Adipocyte (in vitro differentiated cells): ENCODE results near the gene ILK.

Experiments
- DNase-seq: peaks from one replicate; pipeline ENCODE4 v3.0.0-alpha.2; 2015; ENCODE audit warnings: low read depth
- H3K27me3 ChIP-seq: replicated peaks from 2 replicates; pipeline ENCODE4 v1.7.0; 2013; ENCODE audit warnings: mild to moderate bottlenecking, low read length, moderate library complexity; ENCODE audit not compliant: control insufficient read depth, insufficient read depth
- H3K36me3 ChIP-seq: 2 replicates; pipeline ENCODE4 v1.7.0; 2013; ENCODE audit warnings: low read length, mild to moderate bottlenecking, moderate library complexity; ENCODE audit not compliant: control insufficient read depth, insufficient read depth, severe bottlenecking
- H3K4me1 ChIP-seq: 2 replicates; pipeline ENCODE4 v1.7.0; 2013; ENCODE audit warnings: mild to moderate bottlenecking, low read length, moderate library complexity; ENCODE audit not compliant: control insufficient read depth, insufficient read depth
- H3K4me3 ChIP-seq: 2 replicates; pipeline ENCODE4 v1.7.0; 2013; ENCODE audit warnings: mild to moderate bottlenecking, low read length, moderate library complexity
- H3K9ac ChIP-seq: 2 replicates; pipeline ENCODE4 v1.7.0; 2013; ENCODE audit warnings: mild to moderate bottlenecking, low read length, moderate library complexity
- H3K9me3 ChIP-seq: 2 replicates; pipeline ENCODE4 v1.7.0; 2013; ENCODE audit warnings: mild to moderate bottlenecking, low read length, moderate library complexity; ENCODE audit not compliant: control insufficient read depth

ILK gene

DNA sequence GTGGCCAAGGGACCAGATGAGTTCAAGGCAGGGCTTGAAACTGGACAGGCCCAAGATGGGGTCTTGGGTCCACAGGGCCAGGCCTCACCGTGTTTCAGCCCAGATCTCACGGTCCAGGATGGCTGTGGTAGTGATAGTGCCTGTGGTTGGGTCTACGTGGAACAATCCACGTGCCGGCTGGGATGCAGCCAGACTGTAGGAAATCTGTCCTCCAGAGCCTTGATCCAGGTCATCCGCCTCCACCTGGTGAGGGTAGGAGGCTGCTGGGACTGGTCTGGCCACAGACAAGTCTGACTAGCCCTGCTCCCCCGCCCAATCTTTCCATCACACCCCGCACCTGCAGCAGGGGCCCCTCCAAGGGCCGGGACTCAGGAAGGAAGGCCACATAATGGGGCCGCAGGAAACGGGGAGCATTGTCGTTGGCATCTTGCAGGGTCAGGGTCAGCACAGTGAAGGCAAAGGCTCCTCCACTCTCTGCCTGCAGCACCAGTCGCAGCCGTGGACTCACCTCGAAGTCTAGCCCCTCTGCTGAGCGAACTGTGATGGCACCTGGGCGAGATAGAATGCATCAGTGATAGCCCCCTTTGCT, 22.4 kb downstream of the ILK start:
- Histone ChIP-seq H3K4me1 (no peaks in the 10 kb centered on the region), H3K27me3 (peaks cover 15% of the 10 kb centered on the region), H3K9me3 (no peaks in the 10 kb centered on the region), H3K4me3 (no peak overlapping the region), H3K9ac (no peak overlapping the region), H3K36me3 (no peaks in the 10 kb centered on the region)
- DNase-seq = no peak

DNA sequence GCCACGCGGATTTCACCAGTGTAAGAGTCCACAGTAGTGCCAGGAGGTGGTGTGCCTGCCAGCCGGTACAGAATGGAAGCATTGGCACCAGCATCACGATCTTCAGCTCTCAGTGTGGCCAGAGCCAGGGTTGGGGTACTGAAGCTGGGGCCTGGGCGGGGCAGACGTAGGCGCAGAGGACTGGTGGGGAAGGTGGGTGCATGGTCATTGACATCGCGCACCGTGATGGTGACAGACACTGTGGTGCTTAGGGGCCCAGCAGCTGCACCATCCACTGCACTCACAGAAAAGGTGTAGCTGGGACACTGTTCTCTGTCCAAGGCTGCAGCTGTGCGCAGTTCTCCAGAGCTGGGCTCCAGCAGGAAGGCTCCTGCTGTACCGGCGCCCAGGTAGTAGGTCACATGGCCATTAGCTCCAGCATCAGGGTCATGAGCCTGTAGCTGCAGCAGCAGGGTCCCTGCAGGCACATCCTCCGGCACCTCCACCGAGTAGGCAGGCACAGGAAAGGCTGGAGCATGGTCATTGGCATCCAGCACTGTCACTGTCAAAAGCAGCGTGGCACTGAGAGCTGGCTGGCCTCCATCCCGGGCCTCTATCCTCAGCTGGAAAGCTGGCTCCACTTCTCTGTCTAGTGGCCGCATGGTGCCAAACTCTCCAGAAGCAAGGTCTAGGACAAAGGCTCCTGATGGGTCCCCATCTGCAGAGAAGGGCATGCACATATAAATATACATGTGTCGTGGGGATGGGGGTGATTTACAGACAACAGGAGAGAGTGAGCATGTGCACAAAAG, 23.6 kb downstream of the ILK start:
- H3K4me3 ChIP-seq = no peak overlapping the region
- no peaks in the 10 kb centered on the region for H3K36me3 ChIP-seq
- peaks cover 15% of the 10 kb centered on the region for H3K27me3 ChIP-seq
- H3K9ac ChIP-seq = no peak overlapping the region
- DNase-seq = no peak
- no peaks in the 10 kb centered on the region for H3K4me1 ChIP-seq
- no peaks in the 10 kb centered on the region for H3K9me3 ChIP-seq

DNA sequence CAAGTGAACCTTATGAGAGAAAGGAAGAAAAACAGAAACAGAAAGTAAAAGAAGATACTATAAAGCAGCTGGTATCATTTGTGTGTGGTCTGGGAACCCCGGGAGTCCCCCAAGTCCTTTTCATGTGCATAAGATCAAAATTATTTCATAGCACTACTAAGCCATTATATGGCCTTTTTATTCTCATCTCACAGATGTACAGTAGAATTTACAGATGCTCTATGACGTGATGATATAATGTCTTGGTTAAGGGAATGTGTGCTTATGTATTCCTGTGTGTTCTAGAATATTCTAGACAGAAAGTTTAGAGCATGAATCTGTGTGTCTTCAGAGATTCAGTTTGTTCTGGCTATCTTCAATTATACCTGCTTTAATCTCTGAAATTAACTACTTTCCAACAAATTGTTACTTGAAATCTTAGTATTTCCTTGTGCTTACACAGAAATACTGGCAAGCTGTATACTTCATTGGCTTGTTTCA, 24.2 kb downstream of the ILK start:
- no peaks in the 10 kb centered on the region for H3K36me3 ChIP-seq
- H3K4me1 ChIP-seq = no peaks in the 10 kb centered on the region

DNA sequence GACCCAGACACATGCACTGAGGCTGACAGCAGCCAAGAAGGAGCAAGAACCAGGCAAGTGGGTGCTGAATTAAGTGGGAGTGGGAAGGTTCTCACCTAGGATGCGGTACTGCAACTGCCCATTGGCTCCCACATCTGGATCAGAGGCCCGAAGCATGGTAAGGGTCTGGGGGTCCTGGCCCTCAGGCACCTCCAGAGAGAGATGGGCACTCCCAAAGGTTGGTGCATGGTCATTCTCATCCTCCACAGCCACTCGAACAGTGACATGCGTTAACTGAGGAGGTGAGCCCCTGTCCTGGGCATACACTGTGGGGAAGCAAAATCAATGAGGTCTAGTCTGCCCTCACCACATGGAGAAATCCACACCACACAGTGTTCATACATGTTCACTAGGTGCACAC, 25.0 kb downstream of the ILK start:
- no peaks in the 10 kb centered on the region for H3K4me1 ChIP-seq
- no peak overlapping the region for H3K4me3 ChIP-seq
- peaks cover 15% of the 10 kb centered on the region for H3K27me3 ChIP-seq
- H3K9me3 ChIP-seq = no peaks in the 10 kb centered on the region
- no peak for DNase-seq
- no peaks in the 10 kb centered on the region for H3K36me3 ChIP-seq
- H3K9ac ChIP-seq = no peak overlapping the region

More for the DNA sequence above, 24.2 kb downstream of the ILK start:
- Histone ChIP-seq H3K4me3 (no peak overlapping the region), H3K9me3 (no peaks in the 10 kb centered on the region), H3K9ac (no peak overlapping the region), H3K27me3 (peaks cover 15% of the 10 kb centered on the region)
- DNase-seq = no peak

DNA sequence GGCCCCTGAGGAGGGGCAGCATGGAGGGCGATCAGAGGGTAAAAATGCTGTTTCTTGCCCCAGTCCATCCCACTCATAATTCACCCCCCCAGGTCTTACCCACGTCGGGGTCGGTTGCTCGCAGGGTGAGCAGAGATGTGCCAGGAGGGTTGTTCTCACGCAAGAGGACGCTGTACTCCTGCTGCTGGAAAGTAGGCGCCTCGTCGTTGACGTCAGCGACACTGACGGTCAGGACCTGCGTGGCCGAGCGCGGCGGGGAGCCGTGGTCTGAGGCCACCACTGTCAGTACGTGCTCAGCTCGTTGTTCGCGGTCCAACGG, 26.0 kb downstream of the ILK start:
- no peak overlapping the region for H3K4me3 ChIP-seq

DNA sequence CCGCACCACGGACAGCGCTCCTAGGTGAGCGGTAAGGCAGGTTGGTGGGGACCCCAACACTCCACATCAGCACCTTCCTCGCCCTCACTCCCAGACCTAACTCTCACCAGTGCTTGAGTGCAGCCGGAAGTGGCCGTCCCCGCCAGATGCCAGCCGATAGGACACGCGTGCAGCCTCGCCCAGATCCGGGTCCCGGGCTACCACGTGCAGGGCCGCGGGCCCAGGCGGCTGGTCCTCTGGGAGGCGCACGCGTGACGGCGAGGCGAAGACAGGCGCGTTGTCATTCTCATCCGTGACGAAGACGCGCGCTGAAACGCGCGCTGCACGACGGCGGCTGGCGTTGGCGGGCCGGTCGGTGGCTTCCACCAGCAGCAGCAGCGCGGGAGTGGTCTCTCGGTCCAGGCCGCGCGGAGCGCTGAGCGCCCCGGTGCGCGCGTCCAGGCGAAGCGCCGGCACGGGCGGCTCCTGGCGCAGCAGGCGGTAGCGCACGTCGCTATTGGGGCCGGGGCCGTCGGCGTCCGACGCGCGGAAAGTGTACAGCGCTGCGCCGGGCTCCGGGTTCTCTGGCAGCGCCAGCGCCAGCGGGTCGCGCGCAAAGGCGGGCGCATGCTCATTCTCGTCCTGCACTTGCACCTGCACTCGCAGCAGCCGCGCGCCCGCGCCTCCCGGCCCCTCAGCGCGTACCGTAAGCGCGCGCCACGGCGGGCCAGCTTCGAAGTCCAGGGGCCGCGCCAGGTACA, 26.5 kb downstream of the ILK start:
- Histone ChIP-seq H3K27me3 (peaks cover 4% of the 10 kb centered on the region), H3K9ac (no peak overlapping the region), H3K4me1 (peaks cover under 1% of the 10 kb centered on the region), H3K4me3 (no peak overlapping the region), H3K36me3 (no peaks in the 10 kb centered on the region), H3K9me3 (no peaks in the 10 kb centered on the region)
- DNase-seq = no peak

More for the DNA sequence above, 26.0 kb downstream of the ILK start:
- no peaks in the 10 kb centered on the region for H3K9me3 ChIP-seq
- H3K27me3 ChIP-seq = peaks cover 9% of the 10 kb centered on the region
- no peak overlapping the region for H3K9ac ChIP-seq
- H3K4me1 ChIP-seq = no peaks in the 10 kb centered on the region
- no peak for DNase-seq
- no peaks in the 10 kb centered on the region for H3K36me3 ChIP-seq

DNA sequence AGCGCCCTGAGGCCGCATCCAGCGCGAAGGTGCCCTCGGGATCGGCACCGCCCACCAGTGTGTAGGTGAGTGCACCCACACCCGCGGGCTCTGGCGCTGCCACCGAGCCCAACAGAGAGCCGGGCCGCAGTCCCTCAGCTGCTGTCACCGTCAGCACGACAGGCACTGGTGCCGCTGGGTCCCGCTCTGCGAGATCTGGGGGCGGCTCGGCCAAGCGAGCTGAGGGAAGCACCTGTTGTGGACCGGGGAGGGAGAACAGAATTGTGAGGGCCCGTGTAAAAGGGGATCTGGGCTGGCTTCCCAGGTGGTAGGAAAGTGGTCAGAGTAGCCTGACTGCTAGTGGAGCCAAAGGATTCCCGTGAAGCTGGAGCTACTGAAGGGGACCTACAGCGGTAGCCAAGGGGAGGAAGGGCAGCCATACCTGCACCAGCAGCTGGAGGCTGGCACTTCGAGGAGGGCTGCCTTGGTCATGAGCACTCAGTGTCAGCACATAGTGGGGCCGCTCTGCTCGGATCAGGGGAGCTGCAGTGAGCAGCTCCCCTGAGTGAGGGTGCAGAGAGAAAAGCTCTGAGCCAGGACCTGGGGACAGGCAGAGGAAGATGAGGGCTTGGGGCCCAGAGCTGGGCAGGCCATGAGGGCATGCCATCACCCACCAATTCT, 27.2 kb downstream of the ILK start:
- no peak for DNase-seq
- no peak overlapping the region for H3K9ac ChIP-seq
- no peak overlapping the region for H3K4me3 ChIP-seq
- no peaks in the 10 kb centered on the region for H3K36me3 ChIP-seq
- H3K27me3 ChIP-seq = no peaks in the 10 kb centered on the region
- peaks cover 8% of the 10 kb centered on the region for H3K4me1 ChIP-seq
- no peaks in the 10 kb centered on the region for H3K9me3 ChIP-seq

DNA sequence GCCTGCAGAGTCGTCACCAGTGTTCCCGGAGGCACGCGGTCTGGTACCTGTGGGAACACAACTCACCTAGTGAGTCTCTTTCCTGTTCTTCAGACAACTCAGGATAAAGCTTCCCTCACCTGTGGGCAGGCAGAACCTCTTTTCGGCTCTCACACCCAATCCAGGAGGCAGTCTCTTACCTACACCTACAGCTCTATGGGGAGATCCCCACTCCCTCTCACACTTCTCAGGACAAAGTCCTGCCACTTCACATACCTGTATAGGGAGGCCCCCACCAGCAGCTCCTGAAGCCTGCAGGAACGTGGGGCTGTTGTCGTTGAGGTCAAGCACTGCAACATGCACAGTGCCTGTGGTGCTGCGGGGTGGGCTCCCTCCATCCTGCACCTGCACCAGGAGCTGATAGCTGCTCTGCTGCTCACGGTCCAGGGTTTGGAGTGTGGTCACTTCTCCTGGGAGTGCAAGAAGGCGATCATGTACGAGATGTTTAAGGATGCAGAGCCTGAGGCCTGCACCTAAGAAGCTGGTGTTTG, 27.9 kb downstream of the ILK start:
- H3K9ac ChIP-seq = no peak overlapping the region
- peaks cover 10% of the 10 kb centered on the region for H3K4me1 ChIP-seq
- H3K36me3 ChIP-seq = no peaks in the 10 kb centered on the region
- no peak overlapping the region for H3K4me3 ChIP-seq
- H3K27me3 ChIP-seq = no peaks in the 10 kb centered on the region
- no peaks in the 10 kb centered on the region for H3K9me3 ChIP-seq
- no peak for DNase-seq

DNA sequence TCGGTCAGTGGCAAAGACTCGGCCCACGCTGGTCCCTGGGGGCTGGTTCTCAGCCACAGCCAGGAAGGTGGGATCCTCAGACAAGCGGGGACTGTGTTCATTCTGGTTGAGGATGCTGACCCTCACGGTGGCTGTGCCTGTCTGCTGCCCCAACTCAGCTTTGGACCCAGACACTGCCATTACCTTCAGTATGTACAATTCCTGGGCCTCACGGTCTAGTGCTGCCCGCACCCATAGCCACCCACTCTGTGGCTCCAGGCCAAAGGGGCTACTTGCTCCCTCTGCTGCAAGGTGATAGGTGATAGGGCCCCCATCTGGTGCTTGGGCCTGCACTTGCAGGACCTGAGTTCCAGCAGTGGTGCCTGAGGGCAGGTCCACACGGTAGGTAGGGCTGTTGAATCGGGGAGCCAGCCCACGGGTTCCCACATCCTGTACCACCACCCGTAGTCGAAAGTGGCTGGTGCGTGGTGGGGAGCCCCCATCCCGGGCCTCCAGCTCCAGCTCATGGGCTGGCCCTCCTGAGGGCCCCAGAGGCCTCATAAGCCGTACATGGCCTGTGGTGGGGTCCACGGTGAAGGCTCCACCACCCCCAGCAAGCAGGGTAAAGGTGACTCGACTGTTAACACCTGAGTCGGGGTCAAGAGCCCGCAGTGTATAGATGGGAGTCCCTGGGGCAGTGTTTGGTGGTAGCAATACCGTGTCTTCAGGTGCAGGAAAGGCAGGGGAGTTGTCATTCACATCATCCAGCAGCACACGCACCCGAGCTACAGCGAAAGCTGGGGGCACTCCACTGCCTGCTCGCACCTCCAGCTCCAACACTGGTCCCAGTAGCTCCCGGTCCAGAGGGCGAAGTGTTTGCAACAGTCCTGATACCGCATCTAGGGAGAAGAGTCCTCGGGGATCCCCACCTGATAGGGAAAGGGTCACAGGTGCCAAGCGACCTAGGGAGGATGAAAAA, 28.8 kb downstream of the ILK start:
- no peaks in the 10 kb centered on the region for H3K27me3 ChIP-seq
- H3K4me1 ChIP-seq = peaks cover 11% of the 10 kb centered on the region
- H3K9ac ChIP-seq = no peak overlapping the region
- H3K4me3 ChIP-seq = no peak overlapping the region
- no peaks in the 10 kb centered on the region for H3K36me3 ChIP-seq
- DNase-seq = no peak
- no peaks in the 10 kb centered on the region for H3K9me3 ChIP-seq
